Thyroid gland (tissue), 4 donors: ENCODE measurements around the gene EIF1.
"Not testable (repeated sequence)": the region's sequence is repeated elsewhere in the genome, so short reads cannot be mapped to it uniquely, and the experiment has no call there.

Experiments used
- POLR2A ChIP-seq, 2 donors: fragments of 450-650 bp; IDR thresholded peaks; one replicate each; pipeline ENCODE4 v1.6.1; 2017; ENCODE audit warnings: antibody characterized with exemption in 2 of 2, mild to moderate bottlenecking in 2 of 2, moderate library complexity in 1 of 2
- TF ChIP-seq, protein P1 (sequence below), 6 experiments: fragments of 200-600 bp in 3 of 6; fragments of 450-650 bp in 3 of 6; sonication (generic) in 3 of 6; IDR thresholded peaks; one replicate each; pipeline ENCODE4 v1.5.1; 2016 to 2019; ENCODE audit warnings: antibody characterized with exemption in 6 of 6, mild to moderate bottlenecking in 2 of 6, inconsistent platforms in 1 of 6, moderate library complexity in 1 of 6

DNA sequence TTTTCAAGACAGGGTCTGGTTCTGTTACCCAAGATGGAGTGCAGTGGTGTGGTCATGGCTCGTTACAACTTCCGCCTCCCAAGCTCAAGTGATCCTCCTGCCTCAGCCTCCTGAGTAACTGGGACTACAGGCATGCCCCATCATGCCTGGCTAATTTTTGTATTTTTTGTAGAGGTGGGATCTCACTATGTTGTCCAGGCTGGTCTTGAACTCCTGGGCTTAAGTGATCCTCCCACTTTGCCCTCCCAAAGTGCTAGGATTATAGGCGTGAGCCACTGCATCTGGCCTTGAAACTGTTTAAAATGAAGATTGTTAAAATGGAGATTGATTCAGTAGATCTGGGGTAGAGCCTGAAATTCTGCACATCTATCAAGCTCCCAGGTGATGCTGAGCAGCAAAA, 12.2 kb downstream of the EIF1 start:
- TF ChIP-seq, protein P1, sequence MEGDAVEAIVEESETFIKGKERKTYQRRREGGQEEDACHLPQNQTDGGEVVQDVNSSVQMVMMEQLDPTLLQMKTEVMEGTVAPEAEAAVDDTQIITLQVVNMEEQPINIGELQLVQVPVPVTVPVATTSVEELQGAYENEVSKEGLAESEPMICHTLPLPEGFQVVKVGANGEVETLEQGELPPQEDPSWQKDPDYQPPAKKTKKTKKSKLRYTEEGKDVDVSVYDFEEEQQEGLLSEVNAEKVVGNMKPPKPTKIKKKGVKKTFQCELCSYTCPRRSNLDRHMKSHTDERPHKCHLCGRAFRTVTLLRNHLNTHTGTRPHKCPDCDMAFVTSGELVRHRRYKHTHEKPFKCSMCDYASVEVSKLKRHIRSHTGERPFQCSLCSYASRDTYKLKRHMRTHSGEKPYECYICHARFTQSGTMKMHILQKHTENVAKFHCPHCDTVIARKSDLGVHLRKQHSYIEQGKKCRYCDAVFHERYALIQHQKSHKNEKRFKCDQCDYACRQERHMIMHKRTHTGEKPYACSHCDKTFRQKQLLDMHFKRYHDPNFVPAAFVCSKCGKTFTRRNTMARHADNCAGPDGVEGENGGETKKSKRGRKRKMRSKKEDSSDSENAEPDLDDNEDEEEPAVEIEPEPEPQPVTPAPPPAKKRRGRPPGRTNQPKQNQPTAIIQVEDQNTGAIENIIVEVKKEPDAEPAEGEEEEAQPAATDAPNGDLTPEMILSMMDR (IDR thresholded peaks at IDR 0.05) = not testable (repeated sequence)
- TF ChIP-seq POLR2A (IDR thresholded peaks at IDR 0.05) = not testable (repeated sequence)
